GM23338 (cell line): ENCODE data around the gene TTLL5. TPM values are rescaled to one million over a fixed set of nuclear protein-coding genes. Genes with fewer than 3 reads are reported as not detected.

Experiments
- ATAC-seq: fragments of 200-7000 bp; cut with Tn5 transposase; 3 replicates; pipeline ENCODE4 v1.9.1; 2020
- DNase-seq: peaks from one replicate; pipeline ENCODE4 v3.0.0-alpha.2; 2015; ENCODE audit warnings: low spot score
- H2AFZ ChIP-seq: fragments of 200-600 bp; sonication (generic); 2 replicates; pipeline ENCODE4 v1.8.0; 2016; ENCODE audit warnings: antibody characterized with exemption, mild to moderate bottlenecking, moderate library complexity
- H3F3A ChIP-seq: fragments of 200-600 bp; sonication (generic); replicated peaks from 2 replicates; pipeline ENCODE4 v1.8.0; 2017; ENCODE audit warnings: antibody characterized with exemption, mixed run types, low read depth
- H3K27ac ChIP-seq: fragments of 200-600 bp; sonication (generic); 2 replicates; pipeline ENCODE4 v1.6.1; 2016; ENCODE audit warnings: low read depth
- H3K27me3 ChIP-seq: fragments of 200-600 bp; sonication (generic); 2 replicates; pipeline ENCODE4 v1.8.0; 2016; ENCODE audit warnings: mild to moderate bottlenecking, mixed run types, moderate library complexity; ENCODE audit not compliant: insufficient read depth
- H3K36me3 ChIP-seq: fragments of 200-600 bp; sonication (generic); 2 replicates; pipeline ENCODE4 v1.8.0; 2016; ENCODE audit warnings: mild to moderate bottlenecking; ENCODE audit not compliant: insufficient read depth
- H3K4me1 ChIP-seq: fragments of 200-600 bp; sonication (generic); 2 replicates; pipeline ENCODE4 v1.8.0; 2016; ENCODE audit warnings: mild to moderate bottlenecking, moderate library complexity; ENCODE audit not compliant: insufficient read depth
- H3K4me2 ChIP-seq: fragments of 200-600 bp; sonication (generic); 2 replicates; pipeline ENCODE4 v1.7.1; 2017; ENCODE audit warnings: mixed run types
- H3K4me3 ChIP-seq: fragments of 200-600 bp; sonication (generic); 2 replicates; pipeline ENCODE4 v1.6.1; 2016; ENCODE audit warnings: mixed run types
- H3K79me2 ChIP-seq: fragments of 200-600 bp; sonication (generic); replicated peaks from 2 replicates; pipeline ENCODE4 v1.8.0; 2017; ENCODE audit warnings: mild to moderate bottlenecking; ENCODE audit not compliant: insufficient read depth
- H3K9me2 ChIP-seq: fragments of 200-600 bp; sonication (generic); 2 replicates; pipeline ENCODE4 v1.8.0; 2017; ENCODE audit not compliant: insufficient read depth
- H4K20me1 ChIP-seq: fragments of 200-600 bp; sonication (generic); replicated peaks from 2 replicates; pipeline ENCODE4 v1.8.0; 2017; ENCODE audit warnings: mild to moderate bottlenecking; ENCODE audit not compliant: insufficient read depth
- H3K27ac Mint-ChIP-seq: 2 replicates; pipeline ENCODE4 v1.8.0; 2020; ENCODE audit warnings: inconsistent platforms, mild to moderate bottlenecking, moderate library complexity, mixed read lengths
- H3K27me3 Mint-ChIP-seq: 3 replicates; pipeline ENCODE4 v1.8.0; 2022; ENCODE audit warnings: low read depth, mild to moderate bottlenecking, moderate library complexity, mixed read lengths, inconsistent platforms; ENCODE audit not compliant: insufficient read depth, poor library complexity
- H3K36me3 Mint-ChIP-seq: 3 replicates; pipeline ENCODE4 v1.8.0; 2021; ENCODE audit warnings: low read depth, mild to moderate bottlenecking, inconsistent platforms, moderate library complexity, mixed read lengths
- H3K4me1 Mint-ChIP-seq: 3 replicates; pipeline ENCODE4 v1.8.0; 2020; ENCODE audit warnings: mild to moderate bottlenecking, inconsistent platforms, mixed read lengths
- H3K4me3 Mint-ChIP-seq: 3 replicates; pipeline ENCODE4 v1.8.0; 2021; ENCODE audit warnings: moderate library complexity, mild to moderate bottlenecking, inconsistent platforms, mixed read lengths
- H3K9me3 Mint-ChIP-seq: 3 replicates; pipeline ENCODE4 v1.8.0; 2020; ENCODE audit warnings: moderate library complexity, mild to moderate bottlenecking, inconsistent platforms, mixed read lengths
- CREB1 ChIP-seq: fragments of 250-450 bp; sonication (Bioruptor Pico); IDR thresholded peaks from 2 replicates; pipeline ENCODE4 v1.5.0; 2020; ENCODE audit warnings: low read depth, mild to moderate bottlenecking, moderate library complexity
- EZH2 ChIP-seq: fragments of 200-600 bp; sonication (generic); IDR thresholded peaks from one replicate; pipeline ENCODE4 v1.8.0; 2017; ENCODE audit warnings: antibody characterized with exemption, mild to moderate bottlenecking, low read depth; ENCODE audit not compliant: unreplicated experiment
- EZH2phosphoT487 ChIP-seq: fragments of 200-600 bp; sonication (generic); IDR thresholded peaks from one replicate; pipeline ENCODE4 v1.8.1; 2018; ENCODE audit warnings: antibody characterized with exemption; ENCODE audit not compliant: unreplicated experiment
- JUNB ChIP-seq: IDR thresholded peaks from one replicate; pipeline ENCODE4 v1.6.1; 2016; ENCODE audit warnings: antibody characterized with exemption; ENCODE audit not compliant: unreplicated experiment
- NANOG ChIP-seq: IDR thresholded peaks from 2 replicates; pipeline ENCODE4 v1.6.1; 2016; ENCODE audit warnings: antibody characterized with exemption, borderline replicate concordance
- POLR2AphosphoS5 ChIP-seq: IDR thresholded peaks from 2 replicates; pipeline ENCODE4 v1.6.1; 2016; ENCODE audit warnings: antibody characterized with exemption, low read depth
- STAT1 ChIP-seq: IDR thresholded peaks from one replicate; pipeline ENCODE4 v1.6.1; 2016; ENCODE audit warnings: antibody characterized with exemption; ENCODE audit not compliant: unreplicated experiment
- ZNF114 ChIP-seq: fragments of 250-450 bp; sonication (Bioruptor Pico); IDR thresholded peaks from 2 replicates; pipeline ENCODE4 v1.5.0; 2020; ENCODE audit warnings: mild to moderate bottlenecking, moderate library complexity
- ZNF331 ChIP-seq: fragments of 250-450 bp; sonication (Bioruptor Pico); IDR thresholded peaks from 2 replicates; pipeline ENCODE4 v1.5.0; 2020; ENCODE audit warnings: low read depth, mild to moderate bottlenecking, moderate library complexity
- ZNF462 ChIP-seq: fragments of 250-450 bp; sonication (Bioruptor Pico); IDR thresholded peaks from 2 replicates; pipeline ENCODE4 v1.5.0; 2020; ENCODE audit warnings: mild to moderate bottlenecking, moderate library complexity
- polyA plus RNA-seq: library from polyadenylated mRNA; unstranded; fragments of >200 nt; fragmentation: Nextera tagmentation; extraction: Ambion mirVana; gene quantifications from 2 replicates; pipeline ENCODE4 v1.2.1, GENCODE V29; 2016
- total RNA-seq: library from RNA; depleted of rRNA; stranded (reverse); fragments of >200 nt; shearing (Covaris generic); gene quantifications from 2 replicates; pipeline ENCODE4 v1.2.3, GENCODE V29; 2014
- TF ChIP-seq, protein P1 (sequence below), 2 experiments: fragments of 200-600 bp in 1 of 2; sonication (generic) in 1 of 2; conservative IDR thresholded peaks; 2 replicates each; pipeline versions ENCODE4 v1.5.1 to v1.6.1; 2016 to 2017; ENCODE audit warnings: antibody characterized with exemption in 2 of 2, low read depth in 2 of 2, mild to moderate bottlenecking in 2 of 2, moderate library complexity in 1 of 2
- TF ChIP-seq, protein P2 (sequence below): IDR thresholded peaks from 2 replicates; pipeline ENCODE4 v1.6.1; 2016; ENCODE audit warnings: antibody characterized with exemption
- TF ChIP-seq, protein P3 (sequence below): IDR thresholded peaks from one replicate; pipeline ENCODE4 v1.6.1; 2018; ENCODE audit warnings: antibody characterized with exemption; ENCODE audit not compliant: unreplicated experiment

TTLL5 gene
- total and polyA plus RNA-seq, 2 experiments from 2014 or later: 33.5 to 35.4 TPM

DNA sequence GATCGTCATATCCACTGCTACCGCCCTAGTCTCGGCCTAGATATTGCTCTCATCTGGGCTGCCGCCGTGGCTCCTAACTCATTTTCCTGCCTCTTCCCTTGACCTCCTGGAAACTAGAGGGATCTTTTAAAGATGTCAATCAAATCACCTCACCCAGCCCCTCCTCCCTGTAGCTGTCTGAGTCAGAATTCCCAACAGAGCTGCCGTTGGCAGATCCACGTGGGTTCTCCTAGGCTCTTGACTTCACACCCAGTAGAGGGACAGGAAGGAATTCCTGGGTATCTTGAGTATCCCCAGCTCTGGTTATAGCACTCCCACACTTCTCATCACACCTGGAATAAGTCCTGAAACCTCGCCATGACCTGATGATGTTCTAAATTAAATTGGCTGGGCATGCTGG lies 308.8 kb downstream of the TTLL5 start:
- no peaks in the 10 kb centered on the region for H3K36me3 Mint-ChIP-seq
- no peak overlapping the region for H3K27ac Mint-ChIP-seq
- DNase-seq (no peak), ATAC-seq (no peak)
- peaks cover 10% of the 10 kb centered on the region for H3K4me1 ChIP-seq
- H3K4me1 Mint-ChIP-seq: peaks cover 17% of the 10 kb centered on the region
- H3K36me3 ChIP-seq: no peaks in the 10 kb centered on the region
- H3K9me2 ChIP-seq: no peaks in the 10 kb centered on the region
- no peaks in the 10 kb centered on the region for H3F3A ChIP-seq
- H3K9me3 Mint-ChIP-seq: no peaks in the 10 kb centered on the region
- peaks cover 3% of the 10 kb centered on the region for H3K27me3 Mint-ChIP-seq
- no peak overlapping the region for H2AFZ ChIP-seq
- no peak overlapping the region for H3K4me3 ChIP-seq
- no peaks in the 10 kb centered on the region for H3K79me2 ChIP-seq
- TF ChIP-seq ZNF114 (CRISPR knock-in tag) (no peak), JUNB (no peak), EZH2phosphoT487 (no peak), ZNF462 (CRISPR knock-in tag) (no peak), STAT1 (no peak), EZH2 (no peak), POLR2AphosphoS5 (no peak), NANOG (no peak), ZNF331 (no peak), CREB1 (no peak)
- TF ChIP-seq, protein P1, sequence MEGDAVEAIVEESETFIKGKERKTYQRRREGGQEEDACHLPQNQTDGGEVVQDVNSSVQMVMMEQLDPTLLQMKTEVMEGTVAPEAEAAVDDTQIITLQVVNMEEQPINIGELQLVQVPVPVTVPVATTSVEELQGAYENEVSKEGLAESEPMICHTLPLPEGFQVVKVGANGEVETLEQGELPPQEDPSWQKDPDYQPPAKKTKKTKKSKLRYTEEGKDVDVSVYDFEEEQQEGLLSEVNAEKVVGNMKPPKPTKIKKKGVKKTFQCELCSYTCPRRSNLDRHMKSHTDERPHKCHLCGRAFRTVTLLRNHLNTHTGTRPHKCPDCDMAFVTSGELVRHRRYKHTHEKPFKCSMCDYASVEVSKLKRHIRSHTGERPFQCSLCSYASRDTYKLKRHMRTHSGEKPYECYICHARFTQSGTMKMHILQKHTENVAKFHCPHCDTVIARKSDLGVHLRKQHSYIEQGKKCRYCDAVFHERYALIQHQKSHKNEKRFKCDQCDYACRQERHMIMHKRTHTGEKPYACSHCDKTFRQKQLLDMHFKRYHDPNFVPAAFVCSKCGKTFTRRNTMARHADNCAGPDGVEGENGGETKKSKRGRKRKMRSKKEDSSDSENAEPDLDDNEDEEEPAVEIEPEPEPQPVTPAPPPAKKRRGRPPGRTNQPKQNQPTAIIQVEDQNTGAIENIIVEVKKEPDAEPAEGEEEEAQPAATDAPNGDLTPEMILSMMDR (conservative IDR thresholded peaks at IDR 0.05; ENCODE audit: low read depth in 2 of 2): no peak
- TF ChIP-seq, protein P2, sequence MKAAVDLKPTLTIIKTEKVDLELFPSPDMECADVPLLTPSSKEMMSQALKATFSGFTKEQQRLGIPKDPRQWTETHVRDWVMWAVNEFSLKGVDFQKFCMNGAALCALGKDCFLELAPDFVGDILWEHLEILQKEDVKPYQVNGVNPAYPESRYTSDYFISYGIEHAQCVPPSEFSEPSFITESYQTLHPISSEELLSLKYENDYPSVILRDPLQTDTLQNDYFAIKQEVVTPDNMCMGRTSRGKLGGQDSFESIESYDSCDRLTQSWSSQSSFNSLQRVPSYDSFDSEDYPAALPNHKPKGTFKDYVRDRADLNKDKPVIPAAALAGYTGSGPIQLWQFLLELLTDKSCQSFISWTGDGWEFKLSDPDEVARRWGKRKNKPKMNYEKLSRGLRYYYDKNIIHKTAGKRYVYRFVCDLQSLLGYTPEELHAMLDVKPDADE: no peak
- TF ChIP-seq, protein P3, sequence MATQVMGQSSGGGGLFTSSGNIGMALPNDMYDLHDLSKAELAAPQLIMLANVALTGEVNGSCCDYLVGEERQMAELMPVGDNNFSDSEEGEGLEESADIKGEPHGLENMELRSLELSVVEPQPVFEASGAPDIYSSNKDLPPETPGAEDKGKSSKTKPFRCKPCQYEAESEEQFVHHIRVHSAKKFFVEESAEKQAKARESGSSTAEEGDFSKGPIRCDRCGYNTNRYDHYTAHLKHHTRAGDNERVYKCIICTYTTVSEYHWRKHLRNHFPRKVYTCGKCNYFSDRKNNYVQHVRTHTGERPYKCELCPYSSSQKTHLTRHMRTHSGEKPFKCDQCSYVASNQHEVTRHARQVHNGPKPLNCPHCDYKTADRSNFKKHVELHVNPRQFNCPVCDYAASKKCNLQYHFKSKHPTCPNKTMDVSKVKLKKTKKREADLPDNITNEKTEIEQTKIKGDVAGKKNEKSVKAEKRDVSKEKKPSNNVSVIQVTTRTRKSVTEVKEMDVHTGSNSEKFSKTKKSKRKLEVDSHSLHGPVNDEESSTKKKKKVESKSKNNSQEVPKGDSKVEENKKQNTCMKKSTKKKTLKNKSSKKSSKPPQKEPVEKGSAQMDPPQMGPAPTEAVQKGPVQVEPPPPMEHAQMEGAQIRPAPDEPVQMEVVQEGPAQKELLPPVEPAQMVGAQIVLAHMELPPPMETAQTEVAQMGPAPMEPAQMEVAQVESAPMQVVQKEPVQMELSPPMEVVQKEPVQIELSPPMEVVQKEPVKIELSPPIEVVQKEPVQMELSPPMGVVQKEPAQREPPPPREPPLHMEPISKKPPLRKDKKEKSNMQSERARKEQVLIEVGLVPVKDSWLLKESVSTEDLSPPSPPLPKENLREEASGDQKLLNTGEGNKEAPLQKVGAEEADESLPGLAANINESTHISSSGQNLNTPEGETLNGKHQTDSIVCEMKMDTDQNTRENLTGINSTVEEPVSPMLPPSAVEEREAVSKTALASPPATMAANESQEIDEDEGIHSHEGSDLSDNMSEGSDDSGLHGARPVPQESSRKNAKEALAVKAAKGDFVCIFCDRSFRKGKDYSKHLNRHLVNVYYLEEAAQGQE: no peak
- no peak overlapping the region for H3K4me3 Mint-ChIP-seq
- H3K4me2 ChIP-seq: no peak overlapping the region
- no peaks in the 10 kb centered on the region for H4K20me1 ChIP-seq
- H3K27ac ChIP-seq: no peak overlapping the region
- H3K27me3 ChIP-seq: no peaks in the 10 kb centered on the region
